ENCODE data around the gene MSH2.

MSH2 gene

GRCh38 chr2:47429795-47430194, 26.8 kb downstream of the MSH2 start:
- TF ChIP-seq FOXP2 (optimal IDR thresholded peaks at IDR 0.05; ENCODE audit: borderline replicate concordance, extremely low read depth, extremely low read length, insufficient read depth) (no peak), SIN3A (IDR thresholded peaks at IDR 0.05; ENCODE audit: borderline replicate concordance, insufficient read depth, low read length) (no peak), REST (IDR thresholded peaks at IDR 0.05; ENCODE audit: insufficient read depth in 1 of 2, low read depth in 2 of 2, low read length in 2 of 2) (no peak), TAF1 (IDR thresholded peaks at IDR 0.05; ENCODE audit: borderline replicate concordance, insufficient read depth, low read length) (no peak), POLR2AphosphoS5 (IDR thresholded peaks at IDR 0.05; ENCODE audit: low read depth, low read length) (no peak)

- TF ChIP-seq TAF1 (IDR thresholded peaks at IDR 0.05; ENCODE audit: borderline replicate concordance, insufficient read depth, low read length): no peak
- no peak for TF ChIP-seq FOXP2 (optimal IDR thresholded peaks at IDR 0.05; ENCODE audit: borderline replicate concordance, extremely low read depth, extremely low read length, insufficient read depth)
Measured at GRCh38 chr2:47437287-47437686, 34.3 kb downstream of the MSH2 start.

GRCh38 chr2:47438106-47438505, 35.1 kb downstream of the MSH2 start:
- TF ChIP-seq REST (IDR thresholded peaks at IDR 0.05; ENCODE audit: insufficient read depth in 1 of 2, low read depth in 2 of 2, low read length in 2 of 2) (no peak), TAF1 (IDR thresholded peaks at IDR 0.05; ENCODE audit: borderline replicate concordance, insufficient read depth, low read length) (no peak), FOXP2 (optimal IDR thresholded peaks at IDR 0.05; ENCODE audit: borderline replicate concordance, extremely low read depth, extremely low read length, insufficient read depth) (no peak), SIN3A (IDR thresholded peaks at IDR 0.05; ENCODE audit: borderline replicate concordance, insufficient read depth, low read length) (no peak), POLR2AphosphoS5 (IDR thresholded peaks at IDR 0.05; ENCODE audit: low read depth, low read length) (no peak)

- TF ChIP-seq SIN3A (IDR thresholded peaks at IDR 0.05; ENCODE audit: borderline replicate concordance, insufficient read depth, low read length) (no peak), TAF1 (IDR thresholded peaks at IDR 0.05; ENCODE audit: borderline replicate concordance, insufficient read depth, low read length) (no peak), REST (IDR thresholded peaks at IDR 0.05; ENCODE audit: insufficient read depth in 1 of 2, low read depth in 2 of 2, low read length in 2 of 2) (no peak), POLR2AphosphoS5 (IDR thresholded peaks at IDR 0.05; ENCODE audit: low read depth, low read length) (no peak)
Measured at GRCh38 chr2:47438783-47439182, 35.8 kb downstream of the MSH2 start.

GRCh38 chr2:47451790-47452189, 48.8 kb downstream of the MSH2 start:
- no peak for TF ChIP-seq REST (IDR thresholded peaks at IDR 0.05; ENCODE audit: insufficient read depth in 1 of 2, low read depth in 2 of 2, low read length in 2 of 2)

All from PFSK-1 (cell line).